ENCODE data around the gene CDH4. TPM values are rescaled to one million over a fixed set of nuclear protein-coding genes. Genes with fewer than 3 reads are reported as not detected.

The CDH4 gene
- total RNA-seq, 4 donors from 2014 or later = under 0.01 to 0.56 (median 0.19) TPM; not detected in 1

- TF ChIP-seq, protein P1, sequence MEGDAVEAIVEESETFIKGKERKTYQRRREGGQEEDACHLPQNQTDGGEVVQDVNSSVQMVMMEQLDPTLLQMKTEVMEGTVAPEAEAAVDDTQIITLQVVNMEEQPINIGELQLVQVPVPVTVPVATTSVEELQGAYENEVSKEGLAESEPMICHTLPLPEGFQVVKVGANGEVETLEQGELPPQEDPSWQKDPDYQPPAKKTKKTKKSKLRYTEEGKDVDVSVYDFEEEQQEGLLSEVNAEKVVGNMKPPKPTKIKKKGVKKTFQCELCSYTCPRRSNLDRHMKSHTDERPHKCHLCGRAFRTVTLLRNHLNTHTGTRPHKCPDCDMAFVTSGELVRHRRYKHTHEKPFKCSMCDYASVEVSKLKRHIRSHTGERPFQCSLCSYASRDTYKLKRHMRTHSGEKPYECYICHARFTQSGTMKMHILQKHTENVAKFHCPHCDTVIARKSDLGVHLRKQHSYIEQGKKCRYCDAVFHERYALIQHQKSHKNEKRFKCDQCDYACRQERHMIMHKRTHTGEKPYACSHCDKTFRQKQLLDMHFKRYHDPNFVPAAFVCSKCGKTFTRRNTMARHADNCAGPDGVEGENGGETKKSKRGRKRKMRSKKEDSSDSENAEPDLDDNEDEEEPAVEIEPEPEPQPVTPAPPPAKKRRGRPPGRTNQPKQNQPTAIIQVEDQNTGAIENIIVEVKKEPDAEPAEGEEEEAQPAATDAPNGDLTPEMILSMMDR (IDR thresholded peaks at IDR 0.05) = no peak
- no peak for ATAC-seq (ENCODE audit: low FRiP score)
- DNase-seq (ENCODE audit: low spot score) = no peak
These were observed 356.4 kb downstream of the CDH4 start for GRCh38 chr20:61608275-61609085.

- TF ChIP-seq, protein P1 (IDR thresholded peaks at IDR 0.05) = no peak
- DNase-seq (ENCODE audit: low spot score) (no peak), ATAC-seq (ENCODE audit: low FRiP score) (no peak)
These were observed 357.4 kb downstream of the CDH4 start for GRCh38 chr20:61609461-61609860.

GRCh38 chr20:61611401-61612180 is 359.5 kb downstream of the CDH4 start:
- ATAC-seq (ENCODE audit: low FRiP score) (no peak), DNase-seq (ENCODE audit: low spot score) (no peak)
- TF ChIP-seq, protein P1 (IDR thresholded peaks at IDR 0.05) = no peak

DNA sequence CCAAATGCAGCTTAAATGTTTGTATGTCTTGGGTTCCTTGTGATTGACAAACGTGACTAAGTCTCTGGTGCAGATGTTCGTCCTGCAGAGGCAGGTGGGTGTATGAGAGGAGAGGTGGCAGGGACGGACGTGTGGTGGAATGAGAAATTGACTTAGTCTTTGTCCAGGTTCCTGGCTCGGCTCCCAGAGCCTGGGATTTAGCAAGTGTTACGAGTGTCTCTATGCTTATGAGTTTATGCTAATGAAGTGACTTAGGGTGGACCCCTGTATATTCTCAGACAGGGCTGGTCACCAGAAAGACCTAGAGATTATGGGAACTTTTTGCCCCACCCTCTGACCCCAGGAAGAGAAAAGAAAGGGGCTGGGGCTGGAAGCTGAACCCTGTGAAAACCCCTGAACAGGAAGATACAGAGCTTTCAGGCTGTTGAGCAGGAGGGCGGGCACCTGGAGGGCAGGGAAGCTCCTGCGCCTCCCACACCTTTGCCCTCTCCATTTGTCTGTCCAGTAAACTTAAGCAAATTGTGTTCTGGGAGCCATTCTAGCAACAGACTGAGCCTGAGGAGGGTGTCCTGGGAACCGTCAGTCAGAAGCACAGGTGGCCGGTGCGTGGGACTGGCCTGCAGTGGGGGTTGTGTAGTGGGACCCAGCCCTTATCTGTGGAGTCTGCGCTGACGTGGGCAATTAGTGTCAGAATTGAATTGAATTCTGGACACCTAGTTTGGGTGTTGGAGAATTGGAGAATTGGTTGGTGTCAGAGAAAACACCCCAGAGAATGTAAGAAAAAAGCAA is 362.1 kb downstream of the CDH4 start:
- no peak for DNase-seq (ENCODE audit: low spot score)
- ATAC-seq (ENCODE audit: low FRiP score) = no peak
- TF ChIP-seq, protein P1 (IDR thresholded peaks at IDR 0.05) = no peak

- TF ChIP-seq, protein P1 (IDR thresholded peaks at IDR 0.05) = no peak
- ATAC-seq (ENCODE audit: low FRiP score) = no peak
- no peak for DNase-seq (ENCODE audit: low spot score)
These were observed 362.6 kb downstream of the CDH4 start for GRCh38 chr20:61614706-61615100.

DNA sequence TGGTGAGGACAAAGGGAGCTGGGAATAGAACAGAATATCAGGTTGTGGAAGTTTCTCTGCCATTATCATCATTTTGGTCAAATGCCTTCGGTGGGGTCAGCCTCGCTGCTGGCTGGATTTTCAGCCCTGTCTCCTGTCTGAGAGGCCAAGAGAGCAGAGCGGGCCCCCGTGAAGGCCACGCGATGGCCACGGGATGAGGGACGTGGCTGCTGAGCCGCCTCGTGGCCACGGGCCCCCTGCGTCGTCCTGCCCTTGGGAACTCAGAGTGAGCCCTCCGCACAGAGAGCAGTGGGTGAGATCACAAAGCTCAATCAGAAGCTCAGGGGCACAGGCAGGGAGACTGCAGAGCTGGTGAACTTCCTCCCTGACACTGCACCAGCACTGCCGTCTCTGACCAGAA is 363.7 kb downstream of the CDH4 start:
- DNase-seq (ENCODE audit: low spot score) (no peak), ATAC-seq (ENCODE audit: low FRiP score) (no peak)
- TF ChIP-seq, protein P1 (IDR thresholded peaks at IDR 0.05) = no peak
